ENCODE results near the gene MVB12B.
"Not testable (repeated sequence)": the region's sequence is repeated elsewhere in the genome, so short reads cannot be mapped to it uniquely, and the experiment has no call there.

The MVB12B gene

DNA sequence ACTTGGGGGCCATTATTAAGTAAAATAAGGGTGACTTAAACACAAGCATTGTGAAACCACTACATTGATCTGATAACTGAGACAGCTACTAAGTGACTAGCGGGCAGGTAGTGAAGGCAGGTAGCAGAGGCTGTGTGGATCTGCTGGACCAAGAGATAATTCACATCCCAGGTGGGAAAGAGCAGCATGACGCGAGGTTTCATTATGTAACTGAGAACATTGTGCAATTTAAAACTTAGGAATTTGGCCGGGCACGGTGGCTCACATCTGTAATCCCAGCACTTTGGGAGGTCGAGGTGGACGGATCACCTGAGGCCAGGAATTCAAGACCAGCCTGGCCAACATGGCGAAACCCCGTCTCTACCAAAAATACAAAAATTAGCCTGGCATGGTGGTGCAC lies 213.8 kb downstream of the MVB12B start:
- not testable (repeated sequence) for DNase-seq (ENCODE audit: low spot score)

DNA sequence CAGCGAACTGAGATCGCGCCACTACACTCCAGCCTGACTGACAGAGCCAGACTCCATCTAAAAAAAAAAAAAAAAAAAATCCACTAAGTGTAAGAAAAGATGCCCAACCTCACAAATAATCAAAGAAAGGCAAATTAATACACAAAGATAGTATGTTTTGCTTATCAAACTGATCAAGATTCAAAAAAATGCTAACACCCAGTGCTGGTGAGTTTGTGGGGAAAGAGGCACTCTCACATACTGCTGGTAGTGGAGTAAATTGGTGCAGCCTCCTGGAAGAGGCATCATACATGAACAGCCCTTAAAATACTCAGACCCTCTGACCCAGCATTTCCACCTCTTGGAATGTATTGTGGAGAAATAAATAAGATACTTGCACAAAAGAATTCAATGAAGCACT lies 216.9 kb downstream of the MVB12B start:
- no peak for DNase-seq (ENCODE audit: low spot score)

DNA sequence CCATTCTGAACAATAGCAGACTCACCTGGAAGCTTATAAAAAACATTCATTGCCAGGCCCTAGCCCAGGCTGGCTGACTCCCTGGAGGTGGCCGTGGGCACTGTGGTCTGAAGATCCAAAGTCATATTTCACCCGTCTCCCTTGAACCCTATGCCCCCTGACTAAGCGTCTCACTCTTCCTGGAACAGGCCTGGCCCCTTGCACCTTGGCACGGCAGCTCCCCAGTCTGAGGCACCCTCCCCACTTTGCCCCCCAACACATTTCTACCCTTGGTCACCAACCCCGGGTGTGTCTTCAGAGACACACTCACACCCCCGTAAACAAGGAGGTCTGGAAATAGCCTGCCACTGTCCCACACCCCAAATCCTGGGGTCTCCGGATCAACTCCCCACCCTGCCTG lies 218.5 kb downstream of the MVB12B start:
- no peak for DNase-seq (ENCODE audit: low spot score)

DNA sequence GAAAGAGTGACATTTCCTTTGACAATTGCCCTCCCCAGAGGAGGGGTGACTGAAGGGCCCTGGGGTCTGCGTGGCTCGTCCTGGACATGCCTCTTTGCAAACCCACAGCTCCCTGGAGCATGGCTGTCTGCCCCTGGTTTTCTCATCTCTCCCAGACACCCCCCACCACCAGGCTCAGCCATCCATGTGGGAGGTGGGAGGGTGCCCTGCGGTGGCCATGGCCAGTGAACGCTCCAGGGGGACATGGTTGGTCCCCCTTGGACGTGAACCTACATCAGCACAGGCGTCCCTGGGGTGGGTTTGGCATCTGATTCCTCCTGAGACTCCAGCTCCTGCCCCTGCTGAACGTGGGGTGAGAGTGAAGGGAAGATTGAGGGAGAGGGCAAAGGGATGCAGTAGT lies 219.4 kb downstream of the MVB12B start:
- no peak for DNase-seq (ENCODE audit: low spot score)

DNA sequence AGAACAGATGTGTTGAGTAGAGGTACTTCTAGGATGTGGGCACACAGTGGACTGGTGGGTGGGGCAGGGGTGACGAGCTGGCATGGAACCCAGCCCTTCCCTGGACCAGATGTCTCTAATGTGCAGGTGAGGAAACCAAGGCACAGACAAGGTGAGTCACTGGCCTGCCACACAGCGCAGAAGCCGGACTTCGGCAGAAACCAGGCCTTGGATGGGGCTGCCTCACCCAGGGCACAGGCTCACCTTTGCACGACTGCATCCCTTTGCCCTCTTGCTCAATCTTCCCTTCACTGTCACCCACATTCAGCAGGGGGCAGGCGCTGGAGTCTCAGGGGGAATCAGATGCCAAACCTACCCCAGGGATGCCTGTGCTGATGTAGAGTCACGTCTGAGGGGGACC lies 221.7 kb downstream of the MVB12B start:
- no peak for DNase-seq (ENCODE audit: low spot score)

DNA sequence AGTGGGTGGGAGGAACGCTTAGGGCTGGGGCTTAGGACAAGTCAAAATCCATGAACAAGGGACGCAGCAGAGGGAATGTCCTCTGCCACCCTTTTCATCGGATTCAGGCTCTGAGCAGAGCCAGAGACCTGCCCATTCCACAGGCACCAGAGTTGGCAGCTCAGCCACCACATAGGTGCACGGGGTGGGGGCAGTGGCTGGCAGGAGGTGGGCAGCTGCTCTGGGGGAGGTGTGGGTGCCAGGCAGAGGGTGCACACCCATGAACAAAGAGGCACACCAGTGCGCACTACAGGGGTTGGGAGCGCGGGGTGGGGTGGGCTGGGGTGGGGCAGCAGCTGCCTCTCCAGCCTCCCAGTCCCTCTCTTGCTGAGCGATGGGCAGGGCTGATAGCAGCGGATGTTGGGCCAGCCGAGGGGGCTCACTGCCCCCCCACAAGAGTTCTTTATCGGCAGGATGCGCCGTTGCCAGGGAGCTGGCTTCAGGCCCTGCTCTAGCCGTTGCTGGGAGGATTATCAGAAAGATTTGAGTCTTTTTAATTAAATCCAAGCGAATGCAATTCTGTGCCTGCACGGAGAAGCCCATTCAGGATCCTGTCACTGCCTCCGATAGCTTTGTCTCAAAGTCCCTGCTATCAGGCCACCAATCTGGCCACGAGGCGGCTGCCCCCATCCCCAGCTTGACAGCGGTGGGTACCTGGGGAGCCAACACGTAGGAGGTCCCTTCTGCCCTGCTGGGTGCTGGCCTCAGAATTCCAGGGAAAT lies 222.8 kb downstream of the MVB12B start:
- DNase-seq (ENCODE audit: low spot score) = peak; percentile 5

DNA sequence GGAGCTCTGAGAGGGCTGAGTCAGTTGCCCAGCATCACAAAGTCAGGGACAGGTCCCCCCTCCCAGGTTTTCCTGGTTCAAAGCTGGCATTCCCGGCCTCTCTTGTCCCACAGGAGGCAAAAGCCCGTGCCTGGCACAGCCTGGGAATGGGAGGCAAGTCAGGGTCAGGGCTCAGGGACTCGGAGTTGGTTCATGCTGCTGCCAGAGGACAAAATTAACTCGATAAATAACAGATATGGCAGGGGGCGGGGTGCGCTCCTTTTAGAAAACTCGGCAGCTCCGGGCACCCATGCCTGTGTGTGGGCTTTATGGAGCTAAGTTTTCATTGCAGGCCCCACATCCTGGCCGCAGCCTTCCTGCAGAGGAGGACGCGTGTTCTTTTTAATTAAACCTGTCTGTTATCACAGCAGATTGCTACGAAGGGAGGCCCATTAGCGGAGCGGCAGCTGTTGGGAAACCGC lies 224.3 kb downstream of the MVB12B start:
- no peak for DNase-seq (ENCODE audit: low spot score)

DNA sequence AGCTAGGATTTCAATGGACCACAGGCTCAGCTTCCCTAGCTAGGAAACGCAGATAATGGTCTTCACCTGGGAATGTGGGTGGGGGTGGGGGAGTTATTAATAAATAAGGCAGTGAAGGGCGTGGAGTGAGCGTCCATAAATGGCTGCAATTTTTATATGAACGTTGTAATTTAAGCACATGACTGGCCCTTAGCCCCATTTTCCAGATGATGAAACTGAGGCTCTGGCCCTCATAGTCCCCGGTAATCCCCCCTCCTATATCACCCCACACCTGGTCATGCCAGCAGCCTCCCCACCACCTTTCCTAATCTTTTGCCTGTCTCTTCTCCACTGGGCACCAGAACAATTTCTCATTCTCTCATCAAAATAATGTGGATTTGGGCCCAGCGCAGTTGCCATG lies 225.2 kb downstream of the MVB12B start:
- no peak for DNase-seq (ENCODE audit: low spot score)

DNA sequence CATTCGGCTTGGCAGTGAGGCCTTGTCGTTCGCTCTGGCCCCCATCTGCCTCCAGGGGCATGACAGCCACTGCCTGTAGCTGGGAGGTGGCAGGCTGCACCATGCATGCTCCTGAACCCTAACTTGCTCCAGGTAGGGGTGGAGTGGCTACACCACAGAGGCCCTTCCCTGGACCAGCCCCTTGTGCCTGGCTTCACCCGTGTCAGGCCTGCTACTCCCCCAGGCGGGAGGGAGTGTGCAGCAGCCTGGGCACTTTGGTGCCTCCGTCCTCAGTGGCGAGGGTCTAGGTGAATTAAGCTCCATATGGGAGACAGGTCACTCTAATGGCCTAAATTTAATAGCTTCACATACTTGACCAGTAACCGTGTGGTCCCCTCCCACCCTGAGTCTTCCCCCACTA lies 227.7 kb downstream of the MVB12B start:
- no peak for DNase-seq (ENCODE audit: low spot score)

DNA sequence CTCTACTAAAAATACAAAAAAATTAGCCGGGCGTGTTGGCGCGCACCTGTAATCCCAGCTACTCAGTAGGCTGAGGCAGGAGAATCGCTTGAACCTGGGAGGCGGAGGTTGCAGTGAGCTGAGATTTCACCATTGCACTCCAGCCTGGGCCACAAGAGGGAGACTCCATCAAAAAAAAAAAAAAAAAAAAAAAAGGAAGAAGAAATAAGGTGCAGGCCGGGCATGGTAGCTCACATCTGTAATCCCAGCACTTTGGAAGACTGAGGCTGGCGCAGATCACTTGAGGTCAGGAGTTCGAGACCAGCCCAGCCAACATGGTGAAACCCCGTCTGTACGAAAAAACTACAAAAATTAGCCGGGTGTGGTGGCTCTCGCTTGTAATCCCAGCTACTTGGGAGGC lies 228.8 kb downstream of the MVB12B start:
- DNase-seq (ENCODE audit: low spot score) = not testable (repeated sequence)
